ENCODE data around the gene ALG8.
"Not testable (repeated sequence)": the region's sequence is repeated elsewhere in the genome, so short reads cannot be mapped to it uniquely, and the experiment has no call there.

ALG8 gene

DNA sequence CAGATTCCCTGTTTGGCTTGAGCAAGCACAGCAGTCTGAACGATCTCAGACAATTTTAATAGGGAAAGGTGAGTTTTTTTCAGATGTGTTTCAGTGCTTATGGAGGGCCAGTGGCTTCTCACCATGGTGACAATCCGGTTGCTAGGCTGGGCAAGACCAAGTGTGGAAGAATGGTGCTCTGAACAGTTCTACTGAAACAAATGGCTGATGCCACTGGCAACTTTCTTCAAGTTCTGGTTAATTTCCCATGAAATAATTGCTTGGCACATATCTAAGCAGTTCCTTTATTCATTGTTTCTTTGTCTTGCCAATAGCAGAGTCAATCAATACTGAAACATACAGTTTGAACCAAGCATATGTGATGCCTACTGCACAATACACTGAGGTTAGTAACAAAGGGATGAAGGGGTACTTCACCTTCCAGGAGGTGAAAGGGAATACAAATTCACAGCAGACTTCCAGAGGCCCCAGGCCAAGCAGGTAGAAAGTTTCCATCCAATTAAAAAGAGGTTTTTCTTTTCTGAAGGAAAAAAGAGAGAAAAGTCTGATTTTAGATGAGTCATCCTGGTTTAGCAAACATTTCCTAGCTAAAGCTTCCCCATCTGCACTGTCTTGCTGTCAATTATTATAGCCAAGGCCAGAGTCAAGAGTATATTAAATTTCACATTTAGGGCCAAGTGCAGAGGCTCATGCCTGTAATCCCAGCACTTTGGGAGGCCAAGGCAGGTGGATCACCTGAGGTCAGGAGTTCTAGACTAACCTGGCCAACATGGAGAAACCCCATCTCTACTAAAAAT is 38.6 kb downstream of the ALG8 start:
- no peak for DNase-seq (ENCODE audit: low spot score)

DNA sequence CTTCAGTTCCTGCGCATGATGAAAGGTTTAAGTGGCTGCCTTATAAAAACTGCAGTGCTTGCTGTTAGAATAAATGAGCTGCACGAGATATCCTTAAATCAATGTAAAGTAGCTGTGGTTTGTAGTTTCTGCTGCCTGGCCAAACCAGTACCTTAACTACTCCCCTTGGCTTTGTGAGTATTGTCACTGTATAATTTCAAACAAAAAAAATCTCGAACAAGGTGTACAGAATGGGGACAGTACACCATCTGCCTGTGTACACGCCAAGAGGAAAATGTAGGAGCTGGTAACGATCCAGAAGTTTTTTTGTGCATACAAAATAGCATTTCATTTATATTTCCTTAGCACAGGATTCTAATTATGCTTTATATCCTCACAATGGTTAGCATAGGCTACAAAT is 39.2 kb downstream of the ALG8 start:
- no peak for DNase-seq (ENCODE audit: low spot score)

GRCh38 chr11:78099666-78100065 is 39.8 kb downstream of the ALG8 start:
- DNase-seq (ENCODE audit: low spot score): no peak

GRCh38 chr11:78097666-78098385 is 41.6 kb downstream of the ALG8 start:
- no peak for DNase-seq (ENCODE audit: low spot score)

DNA sequence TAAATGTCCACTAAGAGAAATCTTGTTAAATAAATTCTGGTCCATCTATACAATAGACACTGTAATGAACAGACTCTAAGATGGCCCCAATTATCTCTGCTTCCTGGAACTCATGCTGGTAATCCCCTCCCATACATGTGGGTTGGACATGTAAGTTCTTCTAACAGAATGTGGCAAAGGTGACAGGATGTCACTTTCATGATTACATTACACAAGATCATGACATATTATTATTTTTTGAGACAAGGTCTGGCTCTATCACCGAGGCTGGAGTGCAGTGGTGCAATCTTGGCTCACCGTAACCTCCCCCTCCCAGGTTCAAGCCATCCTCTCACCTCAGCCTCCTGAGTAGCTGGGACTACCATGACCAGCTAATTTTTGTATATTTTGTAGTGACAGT is 45.2 kb downstream of the ALG8 start:
- DNase-seq (ENCODE audit: low spot score): no peak

GRCh38 chr11:78086521-78087074 is 52.8 kb downstream of the ALG8 start:
- not testable (repeated sequence) for DNase-seq (ENCODE audit: low spot score)

DNA sequence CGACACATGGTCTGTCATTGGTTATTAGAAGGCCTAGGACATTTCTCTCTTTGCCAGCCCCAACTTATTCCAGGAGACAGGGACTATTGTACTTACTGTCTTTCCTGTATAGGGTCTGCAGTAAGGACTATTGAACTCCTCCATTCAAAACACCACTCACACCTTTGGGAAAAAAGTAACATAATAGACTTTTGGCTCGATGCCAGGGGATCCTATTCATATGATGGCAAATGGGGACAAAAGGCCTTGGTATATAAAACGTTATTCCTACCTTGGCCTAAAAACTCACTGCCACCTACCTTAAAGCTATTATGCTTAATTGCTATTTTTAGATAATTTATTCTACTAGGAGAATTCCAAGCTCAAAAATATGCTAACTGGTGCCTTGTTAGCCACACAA is 53.5 kb downstream of the ALG8 start:
- no peak for DNase-seq (ENCODE audit: low spot score)

GRCh38 chr11:78084506-78084905 is 54.9 kb downstream of the ALG8 start:
- not testable (repeated sequence) for DNase-seq (ENCODE audit: low spot score)

GRCh38 chr11:78083021-78083420 is 56.4 kb downstream of the ALG8 start:
- DNase-seq (ENCODE audit: low spot score): no peak

- DNase-seq (ENCODE audit: low spot score): no peak
Observed at GRCh38 chr11:78082146-78082545, 57.3 kb downstream of the ALG8 start.

- DNase-seq (ENCODE audit: low spot score): no peak
Observed at GRCh38 chr11:78081583-78081982, 57.8 kb downstream of the ALG8 start.

DNA sequence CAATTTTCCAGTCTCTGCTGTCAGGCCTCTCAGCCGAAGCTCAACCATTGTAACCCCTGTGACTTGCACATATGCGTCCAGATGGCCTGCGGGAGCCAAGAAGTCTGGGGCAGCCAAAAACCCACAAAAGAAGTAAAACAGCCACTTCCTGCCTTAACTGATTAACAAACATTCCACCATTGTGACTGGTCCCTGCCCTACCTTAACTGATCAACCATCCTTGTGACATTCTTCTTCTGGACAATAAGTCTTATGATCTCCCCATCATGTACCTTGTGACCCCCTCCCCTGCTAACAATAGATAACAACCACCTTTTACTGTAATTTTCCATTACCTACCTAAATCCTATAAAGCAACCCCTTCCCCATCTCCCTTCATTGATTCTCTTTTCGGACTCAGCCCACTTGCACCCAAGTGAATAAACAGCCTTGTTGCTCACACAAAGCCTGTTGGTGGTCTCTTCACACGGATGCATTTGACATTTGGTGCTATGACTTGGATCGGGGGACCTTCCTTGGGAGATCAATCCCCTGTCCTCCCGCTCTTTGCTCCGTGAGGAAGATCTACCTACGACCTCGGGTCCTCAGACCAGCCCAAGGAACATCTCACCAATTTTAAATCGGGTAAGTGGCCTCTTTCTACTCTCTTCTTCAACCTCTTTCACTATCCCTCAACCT is 58.5 kb downstream of the ALG8 start:
- DNase-seq (ENCODE audit: low spot score): peak; percentile 26

GRCh38 chr11:78080084-78080817 is 59.2 kb downstream of the ALG8 start:
- no peak for DNase-seq (ENCODE audit: low spot score)

GRCh38 chr11:78079232-78080083 is 60.0 kb downstream of the ALG8 start, which contains the start of gene NDUFC2:
Gene NDUFC2, minus strand, starts transcription at chr11:78079862. Its CDS starts 118 bp downstream, at chr11:78079744.
- DNase-seq (ENCODE audit: low spot score): peak; percentile 93

DNA sequence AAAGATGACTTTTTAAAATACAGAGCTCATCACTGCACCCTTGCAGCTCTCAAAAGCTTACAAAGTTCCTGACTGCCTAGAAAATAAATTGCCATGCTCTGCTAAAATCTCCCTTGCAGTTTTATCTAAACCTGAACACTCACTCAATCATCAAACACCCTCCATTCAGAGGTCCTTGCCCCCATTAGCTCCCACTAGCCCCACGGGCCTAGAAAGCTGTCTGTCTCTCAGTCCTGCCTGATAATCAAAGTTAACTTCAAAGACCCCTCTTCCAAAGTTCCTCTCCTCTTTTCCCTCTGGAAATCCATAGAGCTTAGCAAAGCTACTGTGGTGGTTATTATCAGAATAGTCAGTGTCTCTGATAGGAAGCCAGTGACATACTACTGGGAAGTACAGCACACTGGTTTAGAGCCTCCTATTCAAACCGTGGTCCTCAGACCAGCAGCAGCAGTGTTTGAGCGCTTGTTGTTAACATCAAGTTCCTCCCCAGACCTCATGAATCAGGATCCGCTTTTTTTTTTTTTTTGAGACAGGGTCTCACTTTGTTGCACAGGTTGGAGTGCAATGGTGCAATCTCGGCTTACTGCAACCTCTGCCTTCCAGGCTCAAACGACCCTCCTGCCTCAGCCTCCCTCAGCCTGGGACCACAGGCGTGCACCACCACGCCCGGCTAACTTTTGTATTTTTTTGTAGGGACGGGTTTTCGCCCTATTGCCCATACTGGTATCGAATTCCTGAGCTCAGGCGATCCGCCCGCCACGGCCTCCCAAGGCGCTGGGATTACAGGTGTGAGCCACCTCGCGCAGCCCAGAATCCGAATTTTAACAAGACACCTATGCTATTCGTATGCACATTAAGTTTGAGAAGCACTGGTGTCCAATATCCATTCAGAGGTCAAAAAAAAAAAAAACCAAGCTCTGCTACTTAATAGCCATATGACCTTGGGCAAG is 60.9 kb downstream of the ALG8 start:
- DNase-seq (ENCODE audit: low spot score): no peak

- not testable (repeated sequence) for DNase-seq (ENCODE audit: low spot score)
Observed at GRCh38 chr11:78077592-78077991, 61.8 kb downstream of the ALG8 start.

- DNase-seq (ENCODE audit: low spot score): no peak
Observed at GRCh38 chr11:78076733-78077403, 62.6 kb downstream of the ALG8 start.

DNA sequence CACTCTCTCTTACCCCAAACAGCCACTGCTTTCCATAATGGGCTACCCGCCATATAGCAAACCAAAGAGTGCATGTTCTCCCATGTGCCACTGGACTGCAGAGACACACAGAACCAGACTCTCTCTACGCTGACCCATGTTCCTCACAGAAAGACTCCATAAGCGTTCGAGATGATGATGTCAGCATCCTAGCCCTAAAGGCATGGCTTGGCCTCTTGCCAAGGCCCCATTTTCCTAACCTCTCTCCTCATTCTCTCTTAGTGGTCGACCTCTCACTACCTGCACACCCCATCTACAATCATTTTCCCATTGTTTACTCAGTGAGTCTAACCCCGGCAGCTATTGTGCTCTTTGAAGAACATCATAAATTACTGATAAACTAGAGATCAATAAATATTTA is 64.7 kb downstream of the ALG8 start:
- no peak for DNase-seq (ENCODE audit: low spot score)

DNA sequence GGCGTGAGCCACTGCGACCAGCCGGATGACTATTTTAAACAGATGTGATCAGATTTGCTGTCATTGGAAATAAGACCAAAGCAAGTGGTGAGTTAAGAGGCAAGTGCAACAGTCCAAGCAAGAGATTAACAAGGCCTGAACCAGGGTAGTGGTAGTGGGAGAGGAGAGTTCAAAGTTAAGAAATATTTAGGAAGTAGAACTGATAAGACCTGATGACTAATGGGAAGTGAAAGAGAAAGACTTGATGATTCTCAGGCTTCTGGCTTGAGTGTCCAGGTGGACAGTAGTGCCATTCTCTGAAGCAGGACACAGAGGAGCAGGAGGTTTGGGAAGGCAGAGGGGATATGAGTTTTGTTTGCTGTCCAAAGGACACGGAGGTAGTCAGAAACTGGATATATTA is 67.0 kb downstream of the ALG8 start:
- no peak for DNase-seq (ENCODE audit: low spot score)
